ENCODE results near the gene PER1. TPM values are rescaled to one million over a fixed set of nuclear protein-coding genes. Genes with fewer than 3 reads are reported as not detected.

PER1 gene
- total and polyA plus RNA-seq, 4 donors = 34.3 to 297 (median 173) TPM

DNA sequence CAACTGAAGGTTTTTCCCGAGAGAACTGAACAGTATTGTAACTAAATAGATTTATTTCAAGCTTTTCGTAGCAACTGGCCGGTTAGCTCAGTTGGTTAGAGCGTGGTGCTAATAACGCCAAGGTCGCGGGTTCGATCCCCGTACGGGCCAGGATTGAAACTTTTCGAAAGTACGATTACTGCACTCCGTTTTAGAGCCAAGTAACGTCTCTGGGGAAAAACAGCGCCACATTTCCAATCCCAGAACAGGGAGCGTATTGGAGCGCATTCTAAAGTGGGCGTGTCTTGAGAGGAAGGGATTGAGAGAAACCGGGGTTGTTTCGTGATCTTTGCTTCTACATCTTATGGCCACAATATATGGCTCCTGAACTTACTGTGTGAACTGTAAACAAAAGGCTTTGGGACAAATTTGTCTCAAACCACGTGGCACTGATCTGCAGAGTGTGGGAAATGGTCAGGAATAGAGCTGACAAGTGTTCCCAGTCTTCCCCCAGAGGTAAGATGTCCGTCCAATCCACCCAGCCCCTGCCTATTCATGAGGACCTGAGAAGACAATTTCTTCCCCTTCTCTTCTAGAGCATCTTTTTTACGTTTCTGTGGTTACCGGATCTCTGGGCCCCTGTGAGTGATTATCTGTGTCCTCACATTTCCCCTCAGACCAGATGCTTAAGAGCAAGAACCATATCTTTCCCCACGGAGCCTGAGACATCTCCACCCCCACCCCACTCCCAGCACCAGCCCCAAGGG, 35.5 kb upstream of the PER1 start:
- Histone ChIP-seq H3K9me3 (ENCODE audit: control insufficient read depth, low read length) (no peaks in the 10 kb centered on the region), H3K36me3 (ENCODE audit: control insufficient read depth in 1 of 2, insufficient read depth in 2 of 2, low read length in 1 of 2) (no peaks in the 10 kb centered on the region), H3K4me1 (ENCODE audit: control insufficient read depth in 1 of 2, insufficient read depth in 2 of 2, low read length in 2 of 2) (no peaks in the 10 kb centered on the region), H3K27ac (ENCODE audit: low read depth in 1 of 2, low read length in 2 of 2) (peak overlapping the region in 1 of 2 donors; percentile 90), H3K27me3 (ENCODE audit: control insufficient read depth in 1 of 2, insufficient read depth in 2 of 2, low read length in 1 of 2) (no peaks in the 10 kb centered on the region), H3K4me3 (ENCODE audit: low read length in 2 of 2) (no peak overlapping the region)
- peak; percentile 92 to 96 for DNase-seq
- peak; percentile 85 for ATAC-seq (ENCODE audit: low FRiP score)
- intact Hi-C loops (cut with DNase I) = loop anchor here (1.0 to 2.0 kb wide), 5 partner anchors 15 to 69 kb away; partner anchors contain the start of genes ALOXE3 (in 1 of the 2), CTC1 (in 1 of the 2) and PFAS (in 1 of the 2)
- WGBS, 2 donors = 1% methylated on average over 25 of the region's 25 CpGs

DNA sequence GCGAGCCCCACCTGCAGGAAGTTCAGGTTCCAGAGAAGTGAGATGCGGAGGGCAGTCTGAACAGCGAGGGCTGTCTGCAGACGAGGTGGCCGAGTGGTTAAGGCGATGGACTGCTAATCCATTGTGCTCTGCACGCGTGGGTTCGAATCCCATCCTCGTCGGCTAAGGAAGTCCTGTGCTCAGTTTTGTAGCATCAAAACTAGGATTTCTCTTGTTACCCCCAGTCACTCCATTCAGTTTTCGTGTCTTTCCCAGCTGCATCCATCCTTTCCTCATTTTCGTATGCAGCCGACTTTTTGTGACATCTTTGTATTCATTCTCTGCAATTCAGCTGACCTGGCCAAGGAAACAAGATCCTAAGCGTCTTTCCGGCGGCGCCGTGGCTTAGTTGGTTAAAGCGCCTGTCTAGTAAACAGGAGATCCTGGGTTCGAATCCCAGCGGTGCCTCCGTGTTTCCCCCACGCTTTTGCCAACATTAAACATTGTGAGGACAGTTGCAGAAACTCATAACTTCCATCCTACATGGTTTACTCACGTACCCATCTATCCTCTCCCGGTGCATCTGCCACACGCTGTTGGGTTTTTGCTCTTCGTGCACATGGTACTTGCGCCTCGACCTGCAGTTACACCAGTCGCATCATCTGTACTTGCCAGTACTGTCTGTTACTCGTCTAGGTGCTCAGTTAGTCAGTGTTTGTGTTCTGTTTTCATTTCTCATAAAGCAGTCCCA, 34.7 kb upstream of the PER1 start:
- intact Hi-C loops (cut with DNase I) = loop anchor here (1.0 to 2.0 kb wide), 6 partner anchors 14 to 68 kb away; partner anchors contain the start of genes ALOXE3 (in 1 of the 2), CTC1 (in 1 of the 2) and PFAS (in 1 of the 2)
- H3K9me3 ChIP-seq (ENCODE audit: control insufficient read depth, low read length) = no peaks in the 10 kb centered on the region
- H3K4me1 ChIP-seq (ENCODE audit: control insufficient read depth in 1 of 2, insufficient read depth in 2 of 2, low read length in 2 of 2) = no peaks in the 10 kb centered on the region
- H3K4me3 ChIP-seq (ENCODE audit: low read length in 2 of 2) = peak overlapping the region in 1 of 2 donors; percentile 53
- H3K27ac ChIP-seq (ENCODE audit: low read depth in 1 of 2, low read length in 2 of 2) = peak overlapping the region in 1 of 2 donors; percentile 90
- 0 to 1% methylated on average over 32 of the region's 32 CpGs for WGBS, 2 donors
- peak; percentile 93 to 95 for DNase-seq
- no peaks in the 10 kb centered on the region for H3K27me3 ChIP-seq (ENCODE audit: control insufficient read depth in 1 of 2, insufficient read depth in 2 of 2, low read length in 1 of 2)
- ATAC-seq (ENCODE audit: low FRiP score) = peak; percentile 89
- no peaks in the 10 kb centered on the region for H3K36me3 ChIP-seq (ENCODE audit: control insufficient read depth in 1 of 2, insufficient read depth in 2 of 2, low read length in 1 of 2)

DNA sequence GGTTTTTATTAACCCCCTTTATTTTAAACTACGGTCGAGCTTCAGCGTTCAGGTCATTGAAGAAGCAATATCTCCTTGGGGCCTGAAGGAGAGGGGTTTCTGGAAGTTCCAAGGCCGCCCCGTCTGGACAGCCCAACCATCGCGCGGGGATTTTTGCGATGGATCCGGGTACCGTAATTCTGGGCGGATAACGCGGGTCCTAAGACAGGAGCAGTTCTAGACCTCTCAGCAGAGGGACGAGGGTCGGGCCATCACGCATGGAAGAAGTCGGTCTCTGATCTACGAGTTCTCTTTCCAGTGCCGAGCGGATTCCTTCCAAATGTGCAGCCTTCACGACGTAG, 34.2 kb upstream of the PER1 start:
- peak overlapping the region; percentile 14 to 90 for H3K27ac ChIP-seq (ENCODE audit: low read depth in 1 of 2, low read length in 2 of 2)
- H3K27me3 ChIP-seq (ENCODE audit: control insufficient read depth in 1 of 2, insufficient read depth in 2 of 2, low read length in 1 of 2) = no peaks in the 10 kb centered on the region
- peak overlapping the region; percentile 44 to 53 for H3K4me3 ChIP-seq (ENCODE audit: low read length in 2 of 2)
- intact Hi-C loops (cut with DNase I) = loop anchor here (1.0 to 2.0 kb wide), 4 partner anchors 14 to 68 kb away; partner anchors contain the start of genes ALOXE3 (in 1 of the 2), CTC1 (in 1 of the 2) and PFAS (in 1 of the 2)
- ATAC-seq (ENCODE audit: low FRiP score) (no peak), DNase-seq (no peak)
- 0% methylated on average over 23 of the region's 23 CpGs for WGBS, 2 donors
- no peaks in the 10 kb centered on the region for H3K36me3 ChIP-seq (ENCODE audit: control insufficient read depth in 1 of 2, insufficient read depth in 2 of 2, low read length in 1 of 2)
- no peaks in the 10 kb centered on the region for H3K4me1 ChIP-seq (ENCODE audit: control insufficient read depth in 1 of 2, insufficient read depth in 2 of 2, low read length in 2 of 2)
- no peaks in the 10 kb centered on the region for H3K9me3 ChIP-seq (ENCODE audit: control insufficient read depth, low read length)

GRCh38 chr17:8185582-8186445, 33.6 kb upstream of the PER1 start:
- DNase-seq (peak; percentile 91 to 97), ATAC-seq (ENCODE audit: low FRiP score) (peak; percentile 85)
- WGBS, 2 donors = 0% methylated on average over 44 of the region's 44 CpGs
- peak overlapping the region in 1 of 2 donors; percentile 69 for H3K27ac ChIP-seq (ENCODE audit: low read depth in 1 of 2, low read length in 2 of 2)
- no peaks in the 10 kb centered on the region for H3K9me3 ChIP-seq (ENCODE audit: control insufficient read depth, low read length)
- H3K36me3 ChIP-seq (ENCODE audit: control insufficient read depth in 1 of 2, insufficient read depth in 2 of 2, low read length in 1 of 2) = no peaks in the 10 kb centered on the region
- intact Hi-C loops (cut with DNase I) = loop anchor here (1.0 to 2.0 kb wide), 4 partner anchors 13 to 67 kb away; partner anchors contain the start of genes ALOXE3 (in 1 of the 2), CTC1 (in 1 of the 2) and PFAS (in 1 of the 2)
- H3K4me3 ChIP-seq (ENCODE audit: low read length in 2 of 2) = peak overlapping the region; percentile 53 to 55
- H3K27me3 ChIP-seq (ENCODE audit: control insufficient read depth in 1 of 2, insufficient read depth in 2 of 2, low read length in 1 of 2) = no peaks in the 10 kb centered on the region
- no peaks in the 10 kb centered on the region for H3K4me1 ChIP-seq (ENCODE audit: control insufficient read depth in 1 of 2, insufficient read depth in 2 of 2, low read length in 2 of 2)

DNA sequence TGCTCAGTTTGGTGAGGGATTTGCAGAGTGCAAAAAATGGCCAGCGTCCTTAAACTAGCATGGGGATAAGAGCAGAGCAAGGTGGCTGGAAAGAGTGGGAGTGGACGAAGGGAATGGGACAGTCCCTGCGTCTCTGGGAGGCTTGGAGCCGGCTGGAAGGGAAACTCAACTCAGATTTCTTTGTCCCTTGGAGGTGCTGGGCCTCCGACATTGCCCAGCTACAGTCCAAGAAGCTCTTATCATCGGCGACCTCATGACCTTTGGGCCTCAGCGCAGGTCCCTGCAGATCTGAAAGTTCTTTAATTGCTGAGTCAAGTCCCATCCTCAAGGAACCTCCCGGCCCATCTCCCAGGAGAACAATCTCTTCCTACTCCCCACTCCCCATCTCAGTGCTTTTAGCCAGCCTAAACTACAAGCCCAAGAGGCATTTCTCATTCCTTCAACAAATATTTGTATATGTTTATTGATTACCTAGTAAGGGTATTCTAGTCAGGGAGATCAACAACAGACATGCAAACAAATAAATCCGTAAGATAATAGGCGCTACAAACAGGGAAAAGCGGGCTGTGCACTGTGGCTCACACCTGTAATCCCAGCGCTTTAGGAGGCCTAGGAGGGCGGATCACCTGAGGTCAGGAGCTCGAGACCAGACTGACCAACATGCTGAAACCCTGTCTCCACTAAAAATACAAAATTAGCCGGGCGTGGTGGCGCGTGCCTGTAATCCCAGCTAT, 25.0 kb upstream of the PER1 start:
- Histone ChIP-seq H3K4me1 (ENCODE audit: control insufficient read depth in 1 of 2, insufficient read depth in 2 of 2, low read length in 2 of 2) (no peaks in the 10 kb centered on the region), H3K27ac (ENCODE audit: low read depth in 1 of 2, low read length in 2 of 2) (peak overlapping the region in 1 of 2 donors; percentile 29), H3K9me3 (ENCODE audit: control insufficient read depth, low read length) (no peaks in the 10 kb centered on the region), H3K36me3 (ENCODE audit: control insufficient read depth in 1 of 2, insufficient read depth in 2 of 2, low read length in 1 of 2) (no peaks in the 10 kb centered on the region), H3K4me3 (ENCODE audit: low read length in 2 of 2) (no peak overlapping the region), H3K27me3 (ENCODE audit: control insufficient read depth in 1 of 2, insufficient read depth in 2 of 2, low read length in 1 of 2) (no peaks in the 10 kb centered on the region)
- ATAC-seq (ENCODE audit: low FRiP score) (no peak), DNase-seq (peak in 1 of 2 donors; percentile 33)
- WGBS, 2 donors = 75 to 76% methylated on average over 19 of the region's 19 CpGs
- intact Hi-C loops (cut with DNase I) = no loop called here

DNA sequence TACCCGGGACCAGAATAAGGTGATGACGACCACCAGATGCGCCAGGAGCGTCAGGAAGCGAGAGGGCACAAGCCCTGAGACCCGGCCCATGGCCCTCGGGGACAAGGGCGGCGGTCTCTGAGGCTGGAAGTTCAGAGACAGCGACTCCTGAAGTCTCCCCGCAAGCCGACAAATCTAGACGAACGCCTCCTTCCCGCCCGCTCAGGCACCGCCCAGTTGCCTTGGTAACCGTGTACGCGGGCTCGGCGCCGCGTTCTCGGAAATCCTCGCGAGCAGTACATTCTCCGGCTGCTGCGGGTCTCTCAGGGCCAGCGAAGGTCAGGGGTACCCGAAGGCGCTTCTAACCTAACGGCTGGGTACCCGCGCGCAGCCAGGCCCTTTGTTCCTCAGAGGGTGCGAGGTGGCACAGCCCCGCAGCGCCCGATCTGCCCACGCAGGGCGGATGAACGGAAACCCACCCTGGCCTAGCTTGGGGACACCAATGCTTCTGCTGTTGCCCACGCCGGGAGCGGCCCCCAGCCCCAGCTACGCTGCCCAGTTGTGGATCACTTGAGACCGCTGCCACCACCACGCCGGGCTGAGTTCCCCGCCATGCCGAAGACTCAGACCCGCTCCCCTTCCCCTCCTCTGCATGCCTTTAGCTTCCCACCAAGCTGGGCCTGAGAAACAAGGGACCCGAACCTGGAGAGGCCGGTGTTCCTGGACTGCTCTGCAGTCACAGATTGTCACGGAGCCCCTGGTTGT, 24.2 kb upstream of the PER1 start, which contains the start of gene TMEM107:
Gene TMEM107, minus strand, starts transcription at position 184 of the 744 bp plus-strand sequence. Its CDS starts 94 bp downstream, at position 90.
- no peaks in the 10 kb centered on the region for H3K9me3 ChIP-seq (ENCODE audit: control insufficient read depth, low read length)
- intact Hi-C loops (cut with DNase I) = no loop called here
- H3K27me3 ChIP-seq (ENCODE audit: control insufficient read depth in 1 of 2, insufficient read depth in 2 of 2, low read length in 1 of 2) = no peaks in the 10 kb centered on the region
- peak within 1 kb of the TSS in 1 of 2 donors; percentile 43 for H3K27ac ChIP-seq (ENCODE audit: low read depth in 1 of 2, low read length in 2 of 2)
- H3K4me1 ChIP-seq (ENCODE audit: control insufficient read depth in 1 of 2, insufficient read depth in 2 of 2, low read length in 2 of 2) = no peaks in the 10 kb centered on the region
- peak within 1 kb of the TSS; percentile 17 to 29 for H3K4me3 ChIP-seq (ENCODE audit: low read length in 2 of 2)
- peak; percentile 90 for ATAC-seq (ENCODE audit: low FRiP score)
- DNase-seq = peak; percentile 92 to 96
- 1 to 2% methylated on average over 56 of the region's 56 CpGs for WGBS, 2 donors
- no peaks in the 10 kb centered on the region for H3K36me3 ChIP-seq (ENCODE audit: control insufficient read depth in 1 of 2, insufficient read depth in 2 of 2, low read length in 1 of 2)

- 15% methylated on average over 11 of the region's 11 CpGs for WGBS, 2 donors
- H3K27me3 ChIP-seq (ENCODE audit: control insufficient read depth in 1 of 2, insufficient read depth in 2 of 2, low read length in 1 of 2) = no peaks in the 10 kb centered on the region
- intact Hi-C loops (cut with DNase I) = no loop called here
- peak overlapping the region; percentile 17 to 29 for H3K4me3 ChIP-seq (ENCODE audit: low read length in 2 of 2)
- ATAC-seq (ENCODE audit: low FRiP score) (peak; percentile 23), DNase-seq (peak in 1 of 2 donors; percentile 58)
- no peaks in the 10 kb centered on the region for H3K9me3 ChIP-seq (ENCODE audit: control insufficient read depth, low read length)
- peak overlapping the region in 1 of 2 donors; percentile 43 for H3K27ac ChIP-seq (ENCODE audit: low read depth in 1 of 2, low read length in 2 of 2)
- no peaks in the 10 kb centered on the region for H3K36me3 ChIP-seq (ENCODE audit: control insufficient read depth in 1 of 2, insufficient read depth in 2 of 2, low read length in 1 of 2)
- no peaks in the 10 kb centered on the region for H3K4me1 ChIP-seq (ENCODE audit: control insufficient read depth in 1 of 2, insufficient read depth in 2 of 2, low read length in 2 of 2)
Observed at GRCh38 chr17:8175795-8176196, 23.6 kb upstream of the PER1 start.

Measured in aorta (tissue), 5 donors.